GM10248 (cell line): ENCODE data around the gene MTA1.

ENCODE experiments used
- CTCF ChIA-PET: fragments of 300-600 bp; sonication (Branson Sonifier 250); formaldehyde crosslinking; extraction: SDS; loops from one replicate; lab custom pipeline; 2021; ENCODE audit warnings: antibody characterized with exemption; lab: Yijun Ruan, JAX
- POLR2A ChIA-PET: fragments of 350-650 bp; sonication (Branson Sonifier 250); formaldehyde crosslinking; extraction: SDS; loops from one replicate; lab custom pipeline; 2020; ENCODE audit warnings: antibody characterized with exemption; lab: Yijun Ruan, JAX
- DNase-seq: peaks from one replicate; pipeline ENCODE4 v3.0.0; 2012; ENCODE audit errors: extremely low spot score
- CTCF ChIP-seq: IDR thresholded peaks from 2 replicates; pipeline ENCODE4 v1.5.1; 2012; ENCODE audit warnings: mild to moderate bottlenecking, low read depth; ENCODE audit errors: extremely low read depth, missing control alignments, control extremely low read depth

MTA1 gene

GRCh38 chr14:105401699-105402098, 17.9 kb upstream of the MTA1 start:
- CTCF ChIA-PET, result no interaction called here
- TF ChIP-seq CTCF, result no peak
- DNase-seq, result no peak
- POLR2A ChIA-PET, result no interaction called here

DNA sequence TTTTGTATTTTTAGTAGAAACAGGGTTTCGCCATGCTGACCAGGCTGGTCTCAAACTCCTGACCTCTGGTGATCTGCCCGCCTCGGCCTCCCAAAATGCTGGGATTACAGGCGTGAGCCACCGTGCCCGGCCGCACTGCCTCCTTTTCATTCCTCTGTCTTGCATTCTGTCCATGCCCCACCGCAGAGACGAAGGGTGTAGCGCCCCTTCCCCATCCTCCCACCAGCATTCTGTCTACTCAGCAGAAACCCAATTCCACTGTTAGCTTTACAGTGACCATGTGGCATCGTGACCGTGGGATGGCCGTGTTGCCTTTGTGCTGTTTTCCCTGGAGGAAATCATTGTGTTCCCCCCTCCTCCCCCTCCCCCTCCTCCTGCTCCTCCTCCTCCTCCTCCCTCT, 11.0 kb upstream of the MTA1 start:
- ChIA-PET POLR2A (interaction anchor here (0.7 kb wide), 1 partner anchor 107 kb away, joined by 3 read pairs; no protein-coding TSS in a partner anchor), CTCF (no interaction called here)
- no peak for DNase-seq
- TF ChIP-seq CTCF, result no peak

DNA sequence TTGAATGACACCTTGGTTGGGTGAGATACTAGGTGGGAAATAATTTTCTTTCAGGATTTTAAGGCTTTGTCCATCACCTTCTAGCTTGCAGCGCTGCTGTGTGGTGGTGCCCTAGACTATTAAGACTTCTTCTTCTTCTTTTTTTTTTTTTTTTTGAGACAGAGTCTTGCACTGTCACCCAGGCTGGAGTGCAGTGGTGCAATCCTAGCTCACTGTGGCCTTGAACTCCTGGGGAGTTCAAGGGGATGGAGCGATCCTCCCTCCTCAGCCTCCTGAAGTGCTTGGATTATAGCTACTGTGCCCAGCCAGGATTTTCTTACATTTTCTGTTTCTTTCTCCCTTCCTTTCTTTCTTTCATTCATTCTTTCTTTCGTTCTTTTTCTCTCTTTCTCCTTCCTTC, 10.3 kb upstream of the MTA1 start:
- POLR2A ChIA-PET, result interaction anchor here (0.7 kb wide), 1 partner anchor 108 kb away, joined by 3 read pairs; no protein-coding TSS in a partner anchor
- CTCF ChIA-PET, result interaction anchor here (0.9 kb wide), 1 partner anchor 80 kb away, joined by 3 read pairs; no protein-coding TSS in a partner anchor
- DNase-seq, result no peak
- no peak for TF ChIP-seq CTCF

DNA sequence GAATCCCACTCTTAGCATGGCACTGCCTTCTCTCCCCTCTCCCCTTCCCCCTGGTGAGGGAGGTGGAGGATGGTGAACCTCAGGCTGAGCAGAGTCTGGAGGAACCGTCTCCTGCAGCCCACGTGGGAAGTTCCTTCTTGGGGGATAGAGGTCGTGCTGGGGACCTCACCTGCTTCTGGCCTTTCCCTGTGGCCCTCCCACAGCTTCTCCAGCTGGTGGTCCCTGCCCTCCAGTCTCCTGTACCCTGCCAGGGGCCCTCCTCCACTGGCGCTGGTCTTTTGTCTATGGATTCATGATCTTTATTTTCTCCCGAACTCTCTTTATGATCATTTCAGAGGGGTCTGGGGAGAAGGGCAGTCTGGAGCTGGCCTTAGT, 9.0 kb upstream of the MTA1 start:
- DNase-seq, result no peak
- TF ChIP-seq CTCF, result no peak
- POLR2A ChIA-PET, result no interaction called here
- CTCF ChIA-PET, result interaction anchor here (1.7 to 2.5 kb wide), 2 partner anchors 70 to 79 kb away, joined by 5 to 9 read pairs; no protein-coding TSS in a partner anchor

DNA sequence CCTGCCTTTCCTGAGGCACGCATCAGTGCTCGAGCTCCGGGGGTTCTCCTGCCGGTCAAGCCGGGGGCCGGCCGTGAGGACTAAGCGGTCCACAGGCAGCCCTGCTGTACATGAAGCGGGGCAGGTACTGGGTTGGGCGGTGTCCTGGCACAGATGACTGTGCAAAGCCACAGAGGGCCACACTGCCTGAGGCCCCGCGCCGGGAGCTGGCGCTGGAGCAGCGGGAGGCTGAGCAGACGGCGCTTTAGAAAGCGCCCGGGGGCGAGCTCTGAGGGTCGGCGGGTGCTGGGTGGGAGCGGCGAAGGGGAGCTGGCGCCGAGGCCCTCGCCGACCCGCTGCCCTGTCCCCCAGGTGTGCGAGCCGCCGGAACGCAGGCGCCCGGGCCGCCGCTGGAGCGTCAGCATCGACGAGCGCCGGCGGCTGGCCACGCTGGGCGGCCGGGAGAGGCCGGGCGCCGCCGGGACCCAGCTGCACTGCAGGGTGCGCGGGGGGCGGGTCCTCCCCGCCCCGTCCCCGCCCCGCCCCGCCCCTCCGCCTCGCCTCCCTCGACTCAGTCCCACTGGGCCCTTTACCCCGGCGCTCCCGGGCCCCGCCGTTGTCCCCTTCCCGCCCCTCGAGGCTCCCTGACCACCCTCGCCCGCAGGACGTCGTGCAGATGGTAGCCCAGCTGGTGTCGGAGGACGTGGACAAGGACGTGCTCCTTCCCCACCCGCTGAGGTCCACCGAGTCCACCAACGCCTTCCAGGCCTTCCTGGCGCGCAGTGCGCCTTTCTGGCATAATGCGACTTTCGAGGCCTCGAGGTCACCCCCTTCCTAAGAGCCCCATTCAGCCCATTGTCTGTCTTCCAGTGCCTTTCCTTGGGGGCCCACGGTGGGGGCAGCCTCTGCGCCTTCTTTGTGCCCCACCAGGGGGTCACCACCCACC, 8.3 kb upstream of the MTA1 start:
- ChIA-PET POLR2A (interaction anchor here (0.5 kb wide), 1 partner anchor 13 kb away, joined by 4 read pairs; no protein-coding TSS in a partner anchor), CTCF (interaction anchor here (1.7 to 3.4 kb wide), 3 partner anchors 7 to 78 kb away, joined by 5 to 13 read pairs (median 9); no protein-coding TSS in a partner anchor)
- peak; percentile 86 for DNase-seq
- no peak for TF ChIP-seq CTCF

DNA sequence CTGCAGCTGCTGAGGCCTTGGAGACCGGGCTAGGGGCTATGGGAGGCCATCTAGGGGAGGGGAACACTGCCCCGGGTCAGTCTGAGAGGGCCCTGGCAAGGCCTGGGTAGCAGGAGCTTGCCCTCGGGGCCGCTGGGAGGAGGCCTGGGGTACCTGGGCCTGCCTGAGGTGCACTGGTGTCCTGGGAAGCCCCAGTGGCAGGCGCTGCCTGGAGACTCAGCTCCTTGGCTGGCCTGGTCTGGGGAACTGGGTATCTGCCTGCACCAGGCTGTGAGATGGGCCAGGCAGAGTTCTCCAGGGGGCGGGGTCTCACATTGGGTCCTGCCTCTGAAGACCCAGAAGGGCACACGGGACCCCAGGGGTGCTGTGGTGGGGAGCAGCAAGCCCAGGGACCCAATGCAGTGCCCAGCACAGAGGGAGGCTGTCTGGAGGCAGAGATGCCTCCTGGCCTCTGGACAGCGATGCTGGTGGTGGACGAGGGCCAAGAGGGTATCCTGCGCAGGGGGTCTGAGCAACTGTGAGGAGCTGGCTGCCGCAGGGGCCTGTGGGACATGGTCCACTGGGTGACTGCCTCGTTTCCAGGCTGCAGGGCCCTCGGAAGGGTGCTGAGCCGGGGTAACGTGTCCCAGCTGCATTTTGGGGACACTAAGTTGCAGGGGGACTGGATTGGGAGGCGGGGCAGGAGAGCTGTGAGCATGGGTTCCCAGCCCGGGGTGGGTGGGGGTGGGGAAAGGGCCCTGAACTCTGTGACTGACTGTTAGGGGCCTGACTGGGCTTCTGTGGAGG, 7.4 kb upstream of the MTA1 start:
- POLR2A ChIA-PET, result no interaction called here
- CTCF ChIA-PET, result interaction anchor here (0.9 to 3.4 kb wide), 4 partner anchors 8 to 77 kb away, joined by 4 to 13 read pairs (median 7); no protein-coding TSS in a partner anchor
- no peak for DNase-seq
- TF ChIP-seq CTCF, result no peak
